ENCODE measurements around the gene CYP4A22.

GRCh38 chr1:47190857-47191256 lies 53.6 kb downstream of the CYP4A22 start:
- TF ChIP-seq TARDBP (IDR thresholded peaks at IDR 0.05) (no peak), CHD2 (IDR thresholded peaks at IDR 0.05; ENCODE audit: low read depth, low read length) (no peak), RCOR1 (IDR thresholded peaks at IDR 0.05; ENCODE audit: borderline replicate concordance in 1 of 2, low read depth in 2 of 2, low read length in 2 of 2) (no peak), RBFOX2 (IDR thresholded peaks at IDR 0.05; ENCODE audit: low read depth, low read length) (no peak), SP1 (CRISPR knock-in tag; IDR thresholded peaks at IDR 0.05) (no peak), ATF7 (IDR thresholded peaks at IDR 0.05) (no peak), RAD21 (CRISPR knock-in tag; conservative IDR thresholded peaks at IDR 0.05 in 1 of 2, IDR thresholded peaks at IDR 0.05 in 1 of 2) (no peak), ZC3H11A (IDR thresholded peaks at IDR 0.05; ENCODE audit: low read depth, low read length) (no peak), EZH2 (IDR thresholded peaks at IDR 0.05; ENCODE audit: borderline replicate concordance, low read depth, low read length) (no peak)
- TF ChIP-seq, protein P1, sequence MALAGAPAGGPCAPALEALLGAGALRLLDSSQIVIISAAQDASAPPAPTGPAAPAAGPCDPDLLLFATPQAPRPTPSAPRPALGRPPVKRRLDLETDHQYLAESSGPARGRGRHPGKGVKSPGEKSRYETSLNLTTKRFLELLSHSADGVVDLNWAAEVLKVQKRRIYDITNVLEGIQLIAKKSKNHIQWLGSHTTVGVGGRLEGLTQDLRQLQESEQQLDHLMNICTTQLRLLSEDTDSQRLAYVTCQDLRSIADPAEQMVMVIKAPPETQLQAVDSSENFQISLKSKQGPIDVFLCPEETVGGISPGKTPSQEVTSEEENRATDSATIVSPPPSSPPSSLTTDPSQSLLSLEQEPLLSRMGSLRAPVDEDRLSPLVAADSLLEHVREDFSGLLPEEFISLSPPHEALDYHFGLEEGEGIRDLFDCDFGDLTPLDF (CRISPR knock-in tag; IDR thresholded peaks at IDR 0.05) = no peak

Data from K562 (cell line).